ENCODE data around the gene TBL1X.

DNA sequence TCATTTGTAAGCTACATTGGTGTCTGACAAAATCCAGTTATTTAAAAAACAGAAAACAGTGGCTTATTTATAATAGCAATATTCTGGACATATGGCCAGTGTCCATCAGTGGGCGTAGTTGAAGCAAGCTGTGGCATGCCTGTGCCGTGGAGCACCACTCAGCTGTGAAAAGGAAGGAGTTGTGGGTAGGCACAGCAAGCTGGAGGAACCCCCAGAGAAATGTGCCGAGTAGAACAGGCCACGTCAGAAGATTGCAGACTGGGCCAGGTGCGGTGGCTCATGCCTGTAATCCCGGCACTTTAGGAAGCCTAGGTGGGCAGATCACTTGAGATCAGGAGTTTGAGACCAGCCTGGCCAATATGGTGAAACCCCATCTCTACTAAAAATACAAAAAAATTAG is 198.4 kb downstream of the TBL1X start:
- TF ChIP-seq, protein P1, sequence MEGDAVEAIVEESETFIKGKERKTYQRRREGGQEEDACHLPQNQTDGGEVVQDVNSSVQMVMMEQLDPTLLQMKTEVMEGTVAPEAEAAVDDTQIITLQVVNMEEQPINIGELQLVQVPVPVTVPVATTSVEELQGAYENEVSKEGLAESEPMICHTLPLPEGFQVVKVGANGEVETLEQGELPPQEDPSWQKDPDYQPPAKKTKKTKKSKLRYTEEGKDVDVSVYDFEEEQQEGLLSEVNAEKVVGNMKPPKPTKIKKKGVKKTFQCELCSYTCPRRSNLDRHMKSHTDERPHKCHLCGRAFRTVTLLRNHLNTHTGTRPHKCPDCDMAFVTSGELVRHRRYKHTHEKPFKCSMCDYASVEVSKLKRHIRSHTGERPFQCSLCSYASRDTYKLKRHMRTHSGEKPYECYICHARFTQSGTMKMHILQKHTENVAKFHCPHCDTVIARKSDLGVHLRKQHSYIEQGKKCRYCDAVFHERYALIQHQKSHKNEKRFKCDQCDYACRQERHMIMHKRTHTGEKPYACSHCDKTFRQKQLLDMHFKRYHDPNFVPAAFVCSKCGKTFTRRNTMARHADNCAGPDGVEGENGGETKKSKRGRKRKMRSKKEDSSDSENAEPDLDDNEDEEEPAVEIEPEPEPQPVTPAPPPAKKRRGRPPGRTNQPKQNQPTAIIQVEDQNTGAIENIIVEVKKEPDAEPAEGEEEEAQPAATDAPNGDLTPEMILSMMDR (IDR thresholded peaks at IDR 0.05), result no peak
- TF ChIP-seq EP300 (IDR thresholded peaks at IDR 0.05), result no peak
- TF ChIP-seq POLR2AphosphoS5 (IDR thresholded peaks at IDR 0.05), result no peak
- TF ChIP-seq POLR2A (IDR thresholded peaks at IDR 0.05), result no peak
